OCI-LY3 (cell line): Measurements from ENCODE around the gene SLC27A1.

Experiments
- H2AFZ ChIP-seq: fragments of 200-600, 300-600 bp; shearing (Covaris generic); 2 replicates; pipeline ENCODE4 v1.6.0; 2014; ENCODE audit warnings: antibody characterized with exemption, low read depth, low read length
- H3K27ac ChIP-seq: fragments of 200-600, 300-600 bp; sonication (generic); 2 replicates; pipeline ENCODE4 v1.5.1; 2014; ENCODE audit warnings: mild to moderate bottlenecking, low read length, moderate library complexity, mixed read lengths
- H3K27me3 ChIP-seq: fragments of 200-600, 300-600 bp; sonication (generic); 2 replicates; pipeline ENCODE4 v1.6.1; 2014; ENCODE audit warnings: low read depth, low read length, mixed read lengths
- H3K36me3 ChIP-seq: fragments of 200-600, 300-600 bp; sonication (generic); replicated peaks from 2 replicates; pipeline ENCODE3; 2014; ENCODE audit warnings: low read depth, low read length, mixed read lengths
- H3K4me1 ChIP-seq: fragments of 300-600, 200-600 bp; sonication (generic); 2 replicates; pipeline ENCODE4 v1.6.1; 2014; ENCODE audit warnings: low read length, mixed read lengths
- H3K4me2 ChIP-seq: fragments of 200-600, 300-600 bp; sonication (generic); 2 replicates; pipeline ENCODE4 v1.6.1; 2014; ENCODE audit warnings: low read length, mixed read lengths
- H3K4me3 ChIP-seq: fragments of 300-600, 200-600 bp; sonication (generic); 2 replicates; pipeline ENCODE4 v1.5.1; 2014; ENCODE audit warnings: antibody characterized with exemption, mild to moderate bottlenecking, low read length, moderate library complexity
- H3K79me2 ChIP-seq: fragments of 300-600, 200-600 bp; shearing (Covaris generic); 2 replicates; pipeline ENCODE4 v1.6.1; 2014; ENCODE audit warnings: mild to moderate bottlenecking, low read length, mixed read lengths
- H3K9ac ChIP-seq: fragments of 300-600, 200-600 bp; shearing (Covaris generic); 2 replicates; pipeline ENCODE4 v1.6.0; 2014; ENCODE audit warnings: mild to moderate bottlenecking, low read length, moderate library complexity
- H3K9me3 ChIP-seq: fragments of 200-600, 300-600 bp; shearing (Covaris generic); 2 replicates; pipeline ENCODE4 v1.6.1; 2014; ENCODE audit warnings: low read length, mixed read lengths; ENCODE audit not compliant: insufficient read depth
- H4K20me1 ChIP-seq: fragments of 200-600, 300-600 bp; sonication (generic); 2 replicates; pipeline ENCODE4 v1.6.1; 2016; ENCODE audit warnings: low read length, mixed read lengths; ENCODE audit not compliant: insufficient read depth
- EZH2phosphoT487 ChIP-seq: fragments of 200-600 bp; shearing (Covaris generic); IDR thresholded peaks from 2 replicates; pipeline ENCODE4 v1.6.1; 2018; ENCODE audit warnings: antibody characterized with exemption, mixed run types, low read depth
- TF ChIP-seq, protein P1 (sequence below): fragments of 200-600, 300-600 bp; sonication (generic); IDR thresholded peaks from 2 replicates; pipeline ENCODE4 v1.5.1; 2014; ENCODE audit warnings: antibody characterized with exemption, low read length, low read depth

Gene SLC27A1

DNA sequence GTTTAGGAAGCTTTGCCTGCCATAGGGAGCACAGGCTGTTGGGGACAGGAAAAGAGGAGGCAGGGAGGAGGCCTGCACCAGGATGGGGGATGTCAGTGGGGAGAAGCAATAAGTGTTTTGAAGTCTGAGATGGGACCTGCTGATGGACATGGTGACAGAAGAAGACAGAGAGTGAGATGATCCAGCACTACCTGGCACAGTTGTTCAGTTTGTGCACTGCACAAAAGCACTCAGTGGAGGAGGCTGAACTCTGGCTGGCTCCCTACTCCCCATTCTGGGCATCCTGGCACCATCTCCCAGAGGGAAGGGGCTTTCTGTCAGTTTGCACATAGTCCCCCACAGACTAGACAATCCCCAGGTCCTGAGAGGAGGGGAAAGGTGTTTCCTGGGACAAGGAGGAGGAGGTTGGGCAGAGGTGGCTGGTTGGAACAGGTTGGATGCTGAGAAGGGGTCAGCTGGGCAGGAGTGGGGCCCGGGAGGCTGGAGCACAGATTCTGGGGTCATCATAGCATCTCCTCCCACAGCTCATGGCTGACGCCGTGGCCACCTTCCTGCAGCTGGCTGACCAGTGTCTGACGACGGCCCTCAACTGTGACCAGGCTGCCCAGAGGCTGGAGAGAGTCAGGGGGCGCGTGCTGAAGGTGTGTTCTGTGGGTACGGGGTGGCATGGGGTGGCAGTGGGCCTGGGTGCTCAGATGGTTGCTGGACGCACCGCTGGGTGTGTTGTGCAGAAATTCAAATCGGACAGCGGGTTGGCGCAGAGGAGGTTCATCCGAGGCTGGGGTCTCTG is 72.7 kb downstream of the SLC27A1 start:
- Histone ChIP-seq H2AFZ (no peak overlapping the region), H3K36me3 (peaks cover 69% of the 10 kb centered on the region), H4K20me1 (peaks cover 67% of the 10 kb centered on the region), H3K27ac (no peak overlapping the region), H3K27me3 (no peaks in the 10 kb centered on the region), H3K4me1 (no peaks in the 10 kb centered on the region), H3K9ac (no peak overlapping the region), H3K9me3 (no peaks in the 10 kb centered on the region), H3K4me3 (no peak overlapping the region), H3K79me2 (peaks cover 62% of the 10 kb centered on the region), H3K4me2 (no peak overlapping the region)
- TF ChIP-seq, protein P1, sequence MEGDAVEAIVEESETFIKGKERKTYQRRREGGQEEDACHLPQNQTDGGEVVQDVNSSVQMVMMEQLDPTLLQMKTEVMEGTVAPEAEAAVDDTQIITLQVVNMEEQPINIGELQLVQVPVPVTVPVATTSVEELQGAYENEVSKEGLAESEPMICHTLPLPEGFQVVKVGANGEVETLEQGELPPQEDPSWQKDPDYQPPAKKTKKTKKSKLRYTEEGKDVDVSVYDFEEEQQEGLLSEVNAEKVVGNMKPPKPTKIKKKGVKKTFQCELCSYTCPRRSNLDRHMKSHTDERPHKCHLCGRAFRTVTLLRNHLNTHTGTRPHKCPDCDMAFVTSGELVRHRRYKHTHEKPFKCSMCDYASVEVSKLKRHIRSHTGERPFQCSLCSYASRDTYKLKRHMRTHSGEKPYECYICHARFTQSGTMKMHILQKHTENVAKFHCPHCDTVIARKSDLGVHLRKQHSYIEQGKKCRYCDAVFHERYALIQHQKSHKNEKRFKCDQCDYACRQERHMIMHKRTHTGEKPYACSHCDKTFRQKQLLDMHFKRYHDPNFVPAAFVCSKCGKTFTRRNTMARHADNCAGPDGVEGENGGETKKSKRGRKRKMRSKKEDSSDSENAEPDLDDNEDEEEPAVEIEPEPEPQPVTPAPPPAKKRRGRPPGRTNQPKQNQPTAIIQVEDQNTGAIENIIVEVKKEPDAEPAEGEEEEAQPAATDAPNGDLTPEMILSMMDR = no peak
- TF ChIP-seq EZH2phosphoT487 = no peak

DNA sequence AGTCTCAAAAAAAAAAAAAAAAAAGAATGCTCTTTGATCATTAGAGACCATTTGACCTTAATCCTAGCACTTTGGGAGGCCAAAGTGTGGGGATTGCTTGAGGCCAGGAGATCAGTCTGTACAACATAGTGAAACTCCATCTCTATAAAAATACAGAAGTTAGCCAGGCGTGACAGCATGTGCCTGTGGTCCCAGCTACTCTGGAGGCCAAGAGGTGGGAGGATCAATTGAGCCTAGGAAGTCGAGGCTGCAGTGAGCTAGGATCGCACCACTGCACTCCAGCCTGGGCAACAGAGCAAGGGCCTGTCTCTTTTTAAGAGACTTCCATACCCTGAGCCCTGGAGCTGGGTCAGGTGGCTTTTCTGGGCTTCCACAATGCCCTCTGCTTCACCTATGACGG is 73.7 kb downstream of the SLC27A1 start:
- Histone ChIP-seq H2AFZ (no peak overlapping the region), H3K4me1 (no peaks in the 10 kb centered on the region), H3K9ac (no peak overlapping the region), H3K27me3 (no peaks in the 10 kb centered on the region), H3K4me2 (no peak overlapping the region), H3K27ac (no peak overlapping the region), H3K9me3 (no peaks in the 10 kb centered on the region), H3K4me3 (no peak overlapping the region), H3K36me3 (peaks cover 67% of the 10 kb centered on the region), H3K79me2 (peaks cover 60% of the 10 kb centered on the region), H4K20me1 (peaks cover 69% of the 10 kb centered on the region)
- TF ChIP-seq, protein P1 = no peak
- TF ChIP-seq EZH2phosphoT487 = no peak

DNA sequence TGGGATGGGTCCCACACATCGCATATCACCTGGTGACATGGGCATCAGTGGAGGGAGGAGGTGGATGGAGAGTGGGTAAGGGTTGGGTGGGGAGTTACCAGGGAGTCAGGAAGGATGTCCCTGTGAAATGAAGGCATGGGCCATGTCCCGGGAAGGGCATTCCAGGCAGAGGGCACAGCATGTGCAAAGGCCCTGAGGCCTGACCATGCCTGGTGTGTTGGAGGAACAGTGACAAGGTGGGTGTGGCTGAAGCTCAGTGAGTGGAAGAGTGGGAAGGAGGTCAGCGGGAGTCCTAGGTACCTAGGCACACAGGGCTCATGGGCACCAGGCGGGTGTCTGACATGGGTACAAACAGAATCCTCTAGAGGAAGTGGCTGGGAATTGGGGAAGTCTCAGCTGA is 74.1 kb downstream of the SLC27A1 start:
- no peak overlapping the region for H3K4me2 ChIP-seq
- no peaks in the 10 kb centered on the region for H3K27me3 ChIP-seq
- TF ChIP-seq, protein P1 = no peak
- no peak for TF ChIP-seq EZH2phosphoT487

DNA sequence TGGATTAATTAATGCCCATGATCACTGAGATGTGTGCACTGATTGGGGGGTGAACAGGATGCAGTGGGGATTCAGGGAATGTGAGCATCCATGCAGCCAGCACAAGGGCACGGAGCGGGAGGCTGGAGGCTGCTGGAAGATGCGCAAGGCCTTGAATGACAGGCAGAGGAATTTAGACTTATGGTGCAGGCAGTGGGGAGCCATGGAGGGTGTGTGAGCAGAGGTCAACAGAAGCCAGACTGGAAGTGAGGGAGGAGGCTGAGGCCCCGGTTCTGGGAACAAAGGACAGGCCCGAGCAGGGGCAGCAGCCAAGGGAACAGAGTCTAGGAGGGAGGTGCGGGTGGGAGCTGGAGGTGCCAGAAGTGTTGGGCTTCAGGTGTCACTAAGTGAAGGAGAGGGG is 77.8 kb downstream of the SLC27A1 start:
- H3K4me2 ChIP-seq = no peak overlapping the region
- no peaks in the 10 kb centered on the region for H3K27me3 ChIP-seq
- H3K79me2 ChIP-seq = peaks cover 32% of the 10 kb centered on the region
- peaks cover 49% of the 10 kb centered on the region for H4K20me1 ChIP-seq
- H3K4me1 ChIP-seq = no peaks in the 10 kb centered on the region
- H3K9me3 ChIP-seq = no peaks in the 10 kb centered on the region
- H3K4me3 ChIP-seq = no peak overlapping the region
- no peak overlapping the region for H3K27ac ChIP-seq
- peaks cover 61% of the 10 kb centered on the region for H3K36me3 ChIP-seq
- no peak overlapping the region for H3K9ac ChIP-seq
- TF ChIP-seq, protein P1 = no peak
- no peak for TF ChIP-seq EZH2phosphoT487
- no peak overlapping the region for H2AFZ ChIP-seq

More for the DNA sequence above, 74.1 kb downstream of the SLC27A1 start:
- no peak overlapping the region for H2AFZ ChIP-seq
- no peaks in the 10 kb centered on the region for H3K9me3 ChIP-seq
- H3K9ac ChIP-seq = no peak overlapping the region
- peaks cover 56% of the 10 kb centered on the region for H3K79me2 ChIP-seq
- no peak overlapping the region for H3K27ac ChIP-seq
- H4K20me1 ChIP-seq = peaks cover 69% of the 10 kb centered on the region
- H3K36me3 ChIP-seq = peaks cover 67% of the 10 kb centered on the region
- no peaks in the 10 kb centered on the region for H3K4me1 ChIP-seq
- no peak overlapping the region for H3K4me3 ChIP-seq
